K562 (cell line): ENCODE data around the gene CAPN2. TPM values are rescaled to one million over a fixed set of nuclear protein-coding genes. Genes with fewer than 3 reads are reported as not detected.

ENCODE experiments used
- ATAC-seq: fragments of 200-7000 bp; cut with Tn5 transposase; 3 replicates; pipeline ENCODE4 v1.9.1; 2020; ENCODE audit warnings: moderate library complexity
- BruUV-seq: library from RNA; stranded (reverse); fragments of 400-500 nt; replicated peaks from 2 replicates; lab custom pipeline; 2021; lab: Mats Ljungman, UMichigan
- CTCF ChIA-PET: fragments of 300-600 bp; formaldehyde crosslinking; extraction: SDS; loops from one replicate; lab custom pipeline; 2021; ENCODE audit warnings: low intra/inter-chr PET ratio; lab: Yijun Ruan, JAX
- POLR2A ChIA-PET: fragments of 300-600, 350-650 bp; sonication (Branson Sonifier 250); formaldehyde crosslinking; extraction: SDS; loops from one replicate; lab custom pipeline; 2021; ENCODE audit warnings: antibody characterized with exemption, inconsistent platforms; lab: Yijun Ruan, JAX
- DNase-seq, 4 experiments: peaks; one replicate each; pipeline versions ENCODE4 v3.0.0 to v3.0.0-alpha.2; 2011 to 2018; ENCODE audit warnings: low spot score in 3 of 4, mixed read lengths in 3 of 4; ENCODE audit errors: extremely low read depth in 1 of 4
- FAIRE-seq: peaks from 2 replicates; lab custom pipeline; 2011; peaks lifted over from hg19 to GRCh38; lab: Jason Lieb, UNC
- H2AFZ ChIP-seq: 2 replicates; pipeline ENCODE4 v1.6.0; 2011; ENCODE audit warnings: low read depth, low read length, control low read depth, inconsistent platforms
- H3K27ac ChIP-seq: fragments of 200-600 bp; 3 replicates; pipeline ENCODE4 v1.8.0; 2011; ENCODE audit warnings: low read depth, mild to moderate bottlenecking, control low read depth, inconsistent platforms, low read length, moderate library complexity, mixed read lengths; ENCODE audit errors: extremely low read depth
- H3K27me3 ChIP-seq, 2 experiments: fragments of 300-600 bp in 1 of 2; 2 replicates in 1 of 2; 3 replicates in 1 of 2; pipeline versions ENCODE4 v1.6.0 to v1.8.0; 2011; ENCODE audit warnings: inconsistent platforms in 2 of 2, low read length in 2 of 2, mild to moderate bottlenecking in 1 of 2, mixed read lengths in 1 of 2, moderate library complexity in 1 of 2; ENCODE audit not compliant: control insufficient read depth in 2 of 2, insufficient read depth in 2 of 2
- H3K36me3 ChIP-seq: fragments of 300-600 bp; 3 replicates; pipeline ENCODE4 v1.8.0; 2011; ENCODE audit warnings: mild to moderate bottlenecking, low read length, inconsistent platforms; ENCODE audit not compliant: control insufficient read depth, insufficient read depth
- H3K4me1 ChIP-seq, 2 experiments: fragments of 200-600 bp in 1 of 2; replicated peaks in 1 of 2; 2 replicates in 1 of 2; 3 replicates in 1 of 2; pipeline versions ENCODE4 v1.5.1 to v1.8.0; 2011; ENCODE audit warnings: inconsistent platforms in 2 of 2, low read length in 2 of 2, mild to moderate bottlenecking in 1 of 2, mixed read lengths in 1 of 2, moderate library complexity in 1 of 2; ENCODE audit not compliant: control insufficient read depth in 2 of 2, insufficient read depth in 2 of 2
- H3K4me2 ChIP-seq: 2 replicates; pipeline ENCODE4 v1.6.1; 2011; ENCODE audit warnings: low read length, control low read depth, inconsistent platforms, mixed read lengths; ENCODE audit not compliant: insufficient read depth
- H3K4me3 ChIP-seq: fragments of 200-600 bp; sonication (generic), shearing (Covaris generic); 2 replicates; pipeline ENCODE4 v1.5.1; 2016; ENCODE audit warnings: control low read depth, inconsistent platforms
- H3K79me2 ChIP-seq: fragments of 200-600 bp; 3 replicates; pipeline ENCODE4 v1.8.0; 2011; ENCODE audit warnings: low read length, inconsistent platforms; ENCODE audit not compliant: control insufficient read depth, insufficient read depth
- H3K9ac ChIP-seq, 2 experiments: 2 replicates each; pipeline versions ENCODE4 v1.6.0 to v1.6.1; 2011; ENCODE audit warnings: low read depth in 2 of 2, low read length in 2 of 2, control low read depth in 1 of 2, inconsistent platforms in 1 of 2, mild to moderate bottlenecking in 1 of 2, mixed read lengths in 1 of 2; ENCODE audit not compliant: insufficient read depth in 1 of 2
- H3K9me1 ChIP-seq: one replicate; pipeline ENCODE4 v1.6.0; 2011; ENCODE audit warnings: inconsistent platforms, mild to moderate bottlenecking, low read length, moderate library complexity; ENCODE audit not compliant: control insufficient read depth, insufficient read depth
- H3K9me3 ChIP-seq: replicated peaks from 2 replicates; pipeline ENCODE4 v1.5.1; 2011; ENCODE audit warnings: low read depth, low read length, inconsistent platforms; ENCODE audit not compliant: control insufficient read depth, insufficient read depth
- H4K20me1 ChIP-seq: replicated peaks from 2 replicates; pipeline ENCODE4 v1.6.1; 2011; ENCODE audit warnings: low read length, inconsistent platforms, mixed read lengths; ENCODE audit not compliant: control insufficient read depth, insufficient read depth
- ARID4B ChIP-seq: sonication (generic); formaldehyde crosslinking; IDR thresholded peaks from 2 replicates; pipeline ENCODE4 v1.8.0; 2022; ENCODE audit warnings: mild to moderate bottlenecking, missing genetic modification reagents
- BACH1 ChIP-seq: fragments of 200-800 bp; sonication (Bioruptor generic); IDR thresholded peaks from 2 replicates; pipeline ENCODE4 v1.6.1; 2016; ENCODE audit warnings: missing genetic modification characterization, missing compliant biosample characterization
- E2F1 ChIP-seq: sonication (generic); formaldehyde crosslinking; IDR thresholded peaks from 2 replicates; pipeline ENCODE4 v1.8.1; 2023; ENCODE audit warnings: mild to moderate bottlenecking, missing genetic modification reagents, moderate library complexity
- FOXJ3 ChIP-seq: sonication (generic); formaldehyde crosslinking; IDR thresholded peaks from 2 replicates; pipeline ENCODE4 v1.4.0; 2020; ENCODE audit warnings: mild to moderate bottlenecking, missing genetic modification reagents
- HNRNPL ChIP-seq: fragments of 200-400 bp; formaldehyde crosslinking; IDR thresholded peaks from 2 replicates; pipeline ENCODE4 v1.6.1; 2017; ENCODE audit warnings: low read depth, mild to moderate bottlenecking, low read length
- KDM1A ChIP-seq, 2 experiments: fragments of 450-650 bp; IDR thresholded peaks; 2 replicates each; pipeline ENCODE4 v1.6.1; 2016; ENCODE audit warnings: mild to moderate bottlenecking in 2 of 2
- NONO ChIP-seq, 2 experiments: fragments of 200-400 bp in 1 of 2; fragments of 450-650 bp in 1 of 2; formaldehyde crosslinking in 1 of 2; IDR thresholded peaks; 2 replicates each; pipeline ENCODE4 v1.6.1; 2017; ENCODE audit warnings: low read depth in 2 of 2, mild to moderate bottlenecking in 2 of 2, moderate library complexity in 2 of 2, low read length in 1 of 2
- PYGO2 ChIP-seq: fragments of 450-650 bp; IDR thresholded peaks from 2 replicates; pipeline ENCODE4 v1.6.1; 2016; ENCODE audit warnings: mild to moderate bottlenecking, missing genetic modification characterization, moderate library complexity, missing compliant biosample characterization
- ZBTB43 ChIP-seq: sonication (generic); formaldehyde crosslinking; IDR thresholded peaks from 2 replicates; pipeline ENCODE4 v1.8.0; 2023; ENCODE audit warnings: mild to moderate bottlenecking, missing genetic modification reagents
- ZBTB5 ChIP-seq: fragments of 450-650 bp; IDR thresholded peaks from 2 replicates; pipeline ENCODE4 v1.6.1; 2017; ENCODE audit warnings: antibody characterized with exemption
- ZEB2 ChIP-seq: fragments of 450-650 bp; IDR thresholded peaks from 2 replicates; pipeline ENCODE4 v1.6.1; 2016
- ZNF778 ChIP-seq: fragments of 450-650 bp; formaldehyde crosslinking; IDR thresholded peaks from 2 replicates; pipeline ENCODE4 v1.4.0; 2020; ENCODE audit warnings: mild to moderate bottlenecking, moderate library complexity
- WGBS: fragments of 100-300 bp; shearing (Covaris generic); methylation state at CpG from one replicate; pipeline ENCODE4 v1.1.6; 2016; ENCODE audit warnings: low coverage, mixed read lengths; ENCODE audit not compliant: insufficient coverage; ENCODE audit errors: missing lambda C conversion rate; 5-methylcytosine and 5-hydroxymethylcytosine counted together
- in situ Hi-C: fragments of 300-500 bp; cut with MboI; formaldehyde crosslinking; loops from 4 replicates; pipeline ENCODE4 v1.15.0; 2018; ENCODE audit warnings: inconsistent platforms, mixed read lengths
- intact Hi-C: fragments of 100-400 bp; cut with micrococcal nuclease; formaldehyde crosslinking; loops from 2 replicates; pipeline ENCODE4 v1.14.2; 2022
- polyA plus RNA-seq, 8 experiments: library from polyadenylated mRNA; depleted of rRNA in 4 of 8; stranded (reverse) in 5 of 8; unstranded in 3 of 8; fragments of >200 nt; fragmentation: Nextera tagmentation in 2 of 8; fragmentation: Illumina TruSeq in 1 of 8; extraction: Ambion mirVana in 2 of 8; extraction: Trizol in 1 of 8; gene quantifications; 2 replicates each; pipeline versions ENCODE4 v1.2.1 to v1.2.3, GENCODE V29; 2011 to 2014; ENCODE audit warnings: inconsistent platforms in 1 of 8, missing spikeins in 1 of 8
- total RNA-seq, 7 experiments: library from RNA; depleted of rRNA in 6 of 7; stranded (reverse); fragments of >200 nt in 6 of 7; fragmentation: Illumina TruSeq in 2 of 7; extraction: Trizol in 2 of 7; gene quantifications; 2 replicates each; pipeline versions ENCODE4 v1.2.1 to v1.2.3, GENCODE V29; 2011 to 2021; ENCODE audit warnings: low replicate concordance in 1 of 7

CAPN2 gene
- total and polyA plus RNA-seq, 9 of the 15 experiments (the other 6 are each of a cell fraction or from before 2014, with no cell fraction given) = 24.6 to 157 (median 101) TPM

- WGBS = 53% methylated on average over 6 of the region's 6 CpGs
- H3K4me2 ChIP-seq = peak overlapping the region; percentile 88
- no peaks in the 10 kb centered on the region for H3K9me1 ChIP-seq
- CTCF ChIA-PET = interaction anchor here (1.3 kb wide), 1 partner anchor 33 kb away, joined by 3 read pairs; no protein-coding TSS in a partner anchor
- no peaks in the 10 kb centered on the region for H4K20me1 ChIP-seq
- H3K27ac ChIP-seq = peak overlapping the region; percentile 5; the same call in 2 of the 3 replicates
- in situ Hi-C loops = loop anchor here (25.0 kb wide), 1 partner anchor 197 kb away; no protein-coding TSS in a partner anchor
- FAIRE-seq (no peak), ATAC-seq (no peak), DNase-seq (no peak)
- peaks cover 47% of the 10 kb centered on the region for H3K36me3 ChIP-seq
- no peak overlapping the region for H2AFZ ChIP-seq
- POLR2A ChIA-PET = interaction anchor here (1.0 to 3.1 kb wide), 6 partner anchors 9 to 56 kb away, joined by 3 to 10 read pairs (median 6); no protein-coding TSS in a partner anchor
- no peaks in the 10 kb centered on the region for H3K9me3 ChIP-seq
- BruUV-seq = no TSS peak
- no peaks in the 10 kb centered on the region for H3K27me3 ChIP-seq
- intact Hi-C loops = loop anchor here (1.0 kb wide), 1 partner anchor 11 kb away; no protein-coding TSS in a partner anchor
- H3K4me3 ChIP-seq = no peak overlapping the region
- peak overlapping the region; percentile 65 to 87; a peak in 2 of 4 replicates for H3K9ac ChIP-seq
- H3K79me2 ChIP-seq = peaks cover 46% of the 10 kb centered on the region
- peaks cover 35 to 40% of the 10 kb centered on the region in 2 experiments for H3K4me1 ChIP-seq
- TF ChIP-seq FOXJ3 (CRISPR knock-in tag) = no peak
- TF ChIP-seq PYGO2 (tag) = 0 out of 2 replicates have a peak, but pooled peaks have one; percentile 22
- TF ChIP-seq NONO (IDR thresholded peaks at IDR 0.05; ENCODE audit: low read depth in 2 of 2, low read length in 1 of 2) = no peak
- peak; percentile 8; the same call in 1 of the 2 replicates for TF ChIP-seq ZEB2
- no peak for TF ChIP-seq HNRNPL
- peak; percentile 58 to 80; a peak in 3 of 4 replicates for TF ChIP-seq KDM1A (IDR thresholded peaks at IDR 0.05)
- TF ChIP-seq ZBTB5 = no peak
- TF ChIP-seq ZBTB43 (CRISPR knock-in tag) = 0 out of 2 replicates have a peak, but pooled peaks have one; percentile 61
- no peak for TF ChIP-seq ZNF778
- TF ChIP-seq BACH1 = no peak
- TF ChIP-seq ARID4B (CRISPR knock-in tag) = no peak
- no peak for TF ChIP-seq E2F1
These were observed 3.3 kb downstream of the CAPN2 start for GRCh38 chr1:223715604-223716172.
